Measurements from ENCODE around the gene BPIFB2.

DNA sequence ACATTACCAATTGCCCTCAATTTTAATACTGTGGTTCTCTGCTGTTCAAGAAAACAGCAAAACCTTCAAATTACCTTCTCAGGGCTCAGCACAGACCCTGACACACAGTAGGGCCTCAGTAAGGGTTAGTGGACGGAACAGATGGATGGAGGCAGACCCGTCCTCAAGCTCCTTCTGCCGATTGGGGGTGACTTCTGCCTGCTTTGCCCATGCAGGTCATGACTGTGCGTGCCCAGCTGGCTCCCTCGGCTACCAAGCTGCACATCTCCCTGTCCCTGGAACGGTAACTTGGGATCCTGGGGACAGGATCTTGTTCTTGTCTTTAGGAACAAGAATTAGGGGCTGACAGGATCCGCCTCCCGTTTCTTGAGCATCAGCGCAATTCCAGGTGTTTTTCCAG is 62.2 kb downstream of the BPIFB2 start:
- TF ChIP-seq POLR2AphosphoS5 (IDR thresholded peaks at IDR 0.05; ENCODE audit: insufficient read depth, low read depth, low read length) (no peak), FOS (IDR thresholded peaks at IDR 0.05; ENCODE audit: borderline replicate concordance, insufficient read depth, low read length) (no peak), POLR2A (IDR thresholded peaks at IDR 0.05; ENCODE audit: low read depth, low read length) (no peak), EZH2 (IDR thresholded peaks at IDR 0.05; ENCODE audit: borderline replicate concordance, low read depth, low read length, severe bottlenecking) (no peak)
- TF ChIP-seq, protein P1, sequence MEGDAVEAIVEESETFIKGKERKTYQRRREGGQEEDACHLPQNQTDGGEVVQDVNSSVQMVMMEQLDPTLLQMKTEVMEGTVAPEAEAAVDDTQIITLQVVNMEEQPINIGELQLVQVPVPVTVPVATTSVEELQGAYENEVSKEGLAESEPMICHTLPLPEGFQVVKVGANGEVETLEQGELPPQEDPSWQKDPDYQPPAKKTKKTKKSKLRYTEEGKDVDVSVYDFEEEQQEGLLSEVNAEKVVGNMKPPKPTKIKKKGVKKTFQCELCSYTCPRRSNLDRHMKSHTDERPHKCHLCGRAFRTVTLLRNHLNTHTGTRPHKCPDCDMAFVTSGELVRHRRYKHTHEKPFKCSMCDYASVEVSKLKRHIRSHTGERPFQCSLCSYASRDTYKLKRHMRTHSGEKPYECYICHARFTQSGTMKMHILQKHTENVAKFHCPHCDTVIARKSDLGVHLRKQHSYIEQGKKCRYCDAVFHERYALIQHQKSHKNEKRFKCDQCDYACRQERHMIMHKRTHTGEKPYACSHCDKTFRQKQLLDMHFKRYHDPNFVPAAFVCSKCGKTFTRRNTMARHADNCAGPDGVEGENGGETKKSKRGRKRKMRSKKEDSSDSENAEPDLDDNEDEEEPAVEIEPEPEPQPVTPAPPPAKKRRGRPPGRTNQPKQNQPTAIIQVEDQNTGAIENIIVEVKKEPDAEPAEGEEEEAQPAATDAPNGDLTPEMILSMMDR (IDR thresholded peaks at IDR 0.05; ENCODE audit: extremely low read depth in 1 of 2, insufficient read depth in 1 of 2, low read depth in 1 of 2, low read length in 2 of 2), result no peak
- TF ChIP-seq, protein P2, sequence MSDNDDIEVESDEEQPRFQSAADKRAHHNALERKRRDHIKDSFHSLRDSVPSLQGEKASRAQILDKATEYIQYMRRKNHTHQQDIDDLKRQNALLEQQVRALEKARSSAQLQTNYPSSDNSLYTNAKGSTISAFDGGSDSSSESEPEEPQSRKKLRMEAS (IDR thresholded peaks at IDR 0.05; ENCODE audit: insufficient read depth, insufficient read length), result no peak

Measured in endothelial cell of umbilical vein (primary cell).